COLO668 (cell line): ENCODE measurements around the gene NDUFC2.
"Not testable (repeated sequence)": the region's sequence is repeated elsewhere in the genome, so short reads cannot be mapped to it uniquely, and the experiment has no call there.

Experiments
- DNase-seq: peaks from one replicate; lab custom pipeline; 2025; ENCODE audit not compliant: unreplicated experiment; lab: John Stamatoyannopoulos, UW

Gene NDUFC2

DNA sequence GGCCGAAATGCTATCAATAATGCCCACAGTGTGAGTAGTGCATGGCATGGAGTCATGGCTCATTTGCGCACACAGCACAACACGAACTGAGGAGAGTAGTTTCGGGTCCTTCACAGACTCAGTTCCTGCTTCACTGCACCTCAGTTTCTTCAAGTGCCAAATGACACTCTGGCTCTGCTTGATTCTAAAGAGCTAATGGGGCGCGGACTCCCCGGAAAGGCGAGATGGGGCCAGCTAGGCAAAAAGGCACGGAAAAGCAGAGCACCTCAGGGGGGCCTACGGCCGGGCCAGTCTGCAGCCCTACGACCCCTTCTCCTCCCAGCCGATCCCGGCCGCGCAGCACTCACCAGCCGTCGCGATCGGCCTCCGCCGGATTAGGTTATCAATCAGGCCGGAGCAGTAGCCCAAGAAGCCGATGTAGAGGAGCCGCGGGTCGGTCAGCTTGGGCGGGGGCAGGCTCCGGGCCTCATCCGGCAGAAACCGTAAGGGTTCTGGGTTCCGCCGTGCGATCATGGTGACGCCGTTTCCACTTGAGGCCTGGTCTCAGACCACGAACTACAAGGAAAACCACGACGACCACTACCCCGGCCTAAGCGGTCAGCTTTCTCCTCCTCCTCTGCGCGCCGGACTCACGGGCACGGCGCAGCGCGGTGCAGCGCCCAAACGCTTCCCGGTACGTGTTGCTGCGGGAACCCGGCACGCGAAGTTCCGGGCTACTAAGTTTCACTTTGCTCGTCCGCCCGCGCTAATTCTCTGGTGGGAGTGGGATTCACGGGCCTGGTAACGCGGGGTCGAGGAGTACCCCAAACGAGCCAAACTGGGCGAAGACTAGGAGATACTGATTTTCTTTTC, at the start of gene NDUFC2:
Gene NDUFC2 (minus strand): TSS at position 631 of the 852 bp plus-strand sequence. CDS start 118 bp downstream, at position 513.
- DNase-seq = peak; percentile 87

DNA sequence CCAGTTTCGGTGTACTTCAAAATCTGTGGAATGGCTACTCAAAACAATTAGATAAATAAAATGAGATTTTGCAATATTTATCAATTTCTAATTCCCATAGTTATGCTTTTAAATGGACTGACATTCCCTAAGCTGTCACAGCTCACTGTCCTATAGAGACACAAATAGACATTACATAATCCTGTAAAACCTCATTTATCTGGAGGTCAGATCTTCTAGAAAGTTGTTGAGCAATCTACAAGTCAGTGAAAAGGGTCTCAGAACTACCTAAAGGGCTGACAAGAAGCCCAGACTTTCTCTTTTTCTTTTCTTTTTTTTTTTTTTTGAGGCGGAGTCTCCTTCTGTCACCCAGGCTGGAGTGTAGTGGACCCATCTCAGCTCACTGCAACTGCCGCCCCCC, 47.7 kb upstream of the NDUFC2 start:
- DNase-seq = no peak

DNA sequence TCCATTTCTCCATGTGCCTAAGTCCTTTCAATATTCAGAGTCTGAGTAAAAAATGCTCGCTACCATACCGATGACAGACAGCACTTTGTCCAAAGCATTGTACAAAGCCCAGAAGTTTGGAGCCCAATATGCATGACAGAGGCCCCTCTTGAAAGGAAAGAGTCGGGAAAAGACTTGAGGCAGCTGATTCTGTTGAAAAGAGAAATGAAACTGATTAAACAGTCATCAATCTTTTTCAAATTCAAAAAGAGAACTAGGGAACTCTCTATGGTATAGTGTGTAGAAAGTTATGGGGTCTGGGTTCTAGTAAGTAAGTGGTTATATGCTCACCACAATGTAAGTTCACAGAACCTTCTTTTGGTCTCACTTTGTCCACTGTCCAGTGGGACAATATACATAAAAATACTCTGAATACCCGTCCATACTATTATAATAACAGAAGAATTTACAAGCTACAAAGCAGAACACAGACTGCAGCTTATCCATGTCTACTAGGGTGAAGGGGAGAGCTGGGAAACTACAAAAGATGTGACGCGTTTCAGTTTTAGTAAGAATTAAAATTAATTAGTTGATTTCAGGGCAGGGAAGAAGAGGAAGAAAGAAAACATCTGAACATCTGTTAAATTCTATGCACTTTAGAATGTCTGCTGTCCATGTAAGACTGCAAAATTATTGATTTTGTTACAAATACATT, 33.1 kb upstream of the NDUFC2 start:
- no peak for DNase-seq

DNA sequence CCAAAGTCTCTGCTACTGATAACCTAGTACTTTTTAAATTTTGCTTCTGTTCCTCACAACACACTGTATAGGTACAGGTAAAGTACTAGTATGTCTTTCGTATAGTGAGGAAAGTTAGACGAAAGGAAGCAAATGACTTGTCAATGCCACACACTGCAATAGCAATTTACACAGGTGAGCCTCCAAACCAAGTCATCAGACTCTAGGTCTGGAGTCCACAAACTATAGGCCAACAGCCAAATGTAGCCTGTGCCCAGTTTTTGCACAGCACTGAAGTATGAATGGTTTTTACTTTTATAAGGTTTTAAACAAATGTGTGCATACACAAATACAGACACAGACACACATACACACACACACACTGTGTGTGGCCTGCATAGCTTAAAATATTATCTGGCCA, 31.6 kb upstream of the NDUFC2 start:
- no peak for DNase-seq

DNA sequence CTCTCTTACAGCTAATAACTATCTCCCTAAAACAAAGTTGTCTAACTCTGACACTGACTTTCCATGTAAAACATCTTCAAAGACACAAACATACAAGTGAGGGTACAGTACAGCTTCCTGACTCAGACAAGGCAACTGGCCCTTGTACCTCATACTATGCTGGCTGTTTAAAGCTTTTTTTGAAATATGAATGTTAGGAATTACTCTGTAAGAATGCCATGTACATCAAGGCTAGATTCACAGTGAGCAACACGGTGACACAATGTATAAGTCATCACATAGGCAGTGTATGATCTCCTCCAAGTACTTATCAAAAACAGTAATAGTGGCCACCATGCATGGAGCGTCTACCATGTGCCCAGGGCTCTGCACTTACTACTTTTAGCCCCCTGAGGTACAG, 31.2 kb upstream of the NDUFC2 start:
- DNase-seq = no peak

DNA sequence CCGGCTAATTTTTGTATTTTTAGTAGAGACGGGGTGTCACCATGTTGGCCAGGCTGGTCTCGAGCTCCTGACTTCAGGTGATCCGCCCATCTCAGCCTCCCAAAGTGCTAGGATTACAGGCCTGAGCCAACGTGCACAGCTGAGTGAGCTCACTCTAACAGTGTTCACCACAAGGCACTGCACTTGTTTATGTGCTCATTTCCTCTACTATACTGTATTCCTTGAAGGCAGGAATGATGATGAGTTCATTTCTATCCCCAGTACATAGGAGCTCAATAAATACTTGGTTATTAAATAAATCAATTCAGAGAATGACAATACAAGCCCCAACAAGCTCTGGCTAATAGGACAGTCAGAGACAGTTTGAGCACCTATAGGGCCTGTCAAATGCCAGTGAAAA, 30.7 kb upstream of the NDUFC2 start:
- DNase-seq = no peak

DNA sequence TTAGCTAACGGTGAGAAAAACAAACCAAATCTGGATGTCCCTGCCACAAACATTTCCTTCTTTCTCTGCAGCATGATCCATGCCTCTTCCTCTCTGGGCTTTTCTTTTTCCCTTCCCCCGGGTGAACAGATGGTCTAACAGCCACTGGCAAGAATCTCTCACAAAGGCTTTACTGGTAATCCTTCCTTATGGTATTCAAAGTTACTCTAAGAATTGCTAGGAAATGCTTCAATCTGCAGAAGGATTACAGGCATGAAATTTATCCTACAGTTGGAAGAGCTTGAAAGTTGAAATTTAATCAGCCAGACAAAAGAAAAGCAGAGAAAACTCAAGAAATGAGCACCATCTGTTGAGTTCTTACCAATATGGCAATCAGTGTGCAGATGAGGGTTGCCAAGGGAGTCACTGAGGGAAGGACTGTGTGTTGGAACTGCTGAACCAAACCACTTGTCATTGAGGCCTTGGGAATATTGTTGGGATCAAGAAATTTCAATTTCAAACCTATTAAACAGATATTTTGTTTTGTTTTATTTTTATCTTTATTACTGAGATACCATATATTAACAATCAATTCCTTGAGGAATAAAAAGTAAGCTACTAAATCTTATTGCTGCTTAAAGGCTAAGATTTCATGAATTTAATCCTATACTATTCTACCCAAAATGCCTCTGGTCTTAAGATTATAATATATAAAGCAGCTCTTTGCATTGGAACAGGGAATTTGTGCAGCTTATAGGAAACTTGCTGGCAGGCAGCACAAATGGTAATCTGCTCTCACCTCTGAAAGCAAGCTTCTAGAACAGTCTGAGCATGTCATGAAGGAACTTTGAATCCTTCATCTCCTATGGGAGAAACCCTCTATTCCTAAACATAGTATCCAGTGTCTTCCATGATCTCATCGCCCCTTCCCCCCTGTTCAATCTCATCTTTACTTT, 29.7 kb upstream of the NDUFC2 start:
- DNase-seq = no peak

DNA sequence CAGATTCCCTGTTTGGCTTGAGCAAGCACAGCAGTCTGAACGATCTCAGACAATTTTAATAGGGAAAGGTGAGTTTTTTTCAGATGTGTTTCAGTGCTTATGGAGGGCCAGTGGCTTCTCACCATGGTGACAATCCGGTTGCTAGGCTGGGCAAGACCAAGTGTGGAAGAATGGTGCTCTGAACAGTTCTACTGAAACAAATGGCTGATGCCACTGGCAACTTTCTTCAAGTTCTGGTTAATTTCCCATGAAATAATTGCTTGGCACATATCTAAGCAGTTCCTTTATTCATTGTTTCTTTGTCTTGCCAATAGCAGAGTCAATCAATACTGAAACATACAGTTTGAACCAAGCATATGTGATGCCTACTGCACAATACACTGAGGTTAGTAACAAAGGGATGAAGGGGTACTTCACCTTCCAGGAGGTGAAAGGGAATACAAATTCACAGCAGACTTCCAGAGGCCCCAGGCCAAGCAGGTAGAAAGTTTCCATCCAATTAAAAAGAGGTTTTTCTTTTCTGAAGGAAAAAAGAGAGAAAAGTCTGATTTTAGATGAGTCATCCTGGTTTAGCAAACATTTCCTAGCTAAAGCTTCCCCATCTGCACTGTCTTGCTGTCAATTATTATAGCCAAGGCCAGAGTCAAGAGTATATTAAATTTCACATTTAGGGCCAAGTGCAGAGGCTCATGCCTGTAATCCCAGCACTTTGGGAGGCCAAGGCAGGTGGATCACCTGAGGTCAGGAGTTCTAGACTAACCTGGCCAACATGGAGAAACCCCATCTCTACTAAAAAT, 21.2 kb upstream of the NDUFC2 start:
- no peak for DNase-seq

DNA sequence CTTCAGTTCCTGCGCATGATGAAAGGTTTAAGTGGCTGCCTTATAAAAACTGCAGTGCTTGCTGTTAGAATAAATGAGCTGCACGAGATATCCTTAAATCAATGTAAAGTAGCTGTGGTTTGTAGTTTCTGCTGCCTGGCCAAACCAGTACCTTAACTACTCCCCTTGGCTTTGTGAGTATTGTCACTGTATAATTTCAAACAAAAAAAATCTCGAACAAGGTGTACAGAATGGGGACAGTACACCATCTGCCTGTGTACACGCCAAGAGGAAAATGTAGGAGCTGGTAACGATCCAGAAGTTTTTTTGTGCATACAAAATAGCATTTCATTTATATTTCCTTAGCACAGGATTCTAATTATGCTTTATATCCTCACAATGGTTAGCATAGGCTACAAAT, 20.6 kb upstream of the NDUFC2 start:
- DNase-seq = no peak

DNA sequence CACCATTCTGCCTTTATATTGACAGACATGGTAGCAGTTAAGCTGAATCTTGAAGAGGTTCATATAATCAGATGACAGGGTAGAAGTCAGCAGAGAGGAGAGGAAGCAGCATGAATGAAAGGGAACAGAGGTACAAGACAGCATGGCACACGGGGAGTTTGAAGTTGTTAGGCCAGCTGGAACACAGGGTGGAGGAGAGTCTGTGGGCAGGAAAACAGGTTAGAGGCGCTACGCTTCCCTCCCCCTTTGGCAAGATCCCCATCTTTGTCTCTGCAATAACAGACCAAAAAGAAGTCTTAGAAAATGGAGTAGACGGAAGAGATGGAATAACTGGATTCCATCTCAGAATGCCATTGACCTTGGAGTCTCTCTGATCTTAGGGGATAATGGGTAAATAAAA, 20.0 kb upstream of the NDUFC2 start:
- DNase-seq = no peak

DNA sequence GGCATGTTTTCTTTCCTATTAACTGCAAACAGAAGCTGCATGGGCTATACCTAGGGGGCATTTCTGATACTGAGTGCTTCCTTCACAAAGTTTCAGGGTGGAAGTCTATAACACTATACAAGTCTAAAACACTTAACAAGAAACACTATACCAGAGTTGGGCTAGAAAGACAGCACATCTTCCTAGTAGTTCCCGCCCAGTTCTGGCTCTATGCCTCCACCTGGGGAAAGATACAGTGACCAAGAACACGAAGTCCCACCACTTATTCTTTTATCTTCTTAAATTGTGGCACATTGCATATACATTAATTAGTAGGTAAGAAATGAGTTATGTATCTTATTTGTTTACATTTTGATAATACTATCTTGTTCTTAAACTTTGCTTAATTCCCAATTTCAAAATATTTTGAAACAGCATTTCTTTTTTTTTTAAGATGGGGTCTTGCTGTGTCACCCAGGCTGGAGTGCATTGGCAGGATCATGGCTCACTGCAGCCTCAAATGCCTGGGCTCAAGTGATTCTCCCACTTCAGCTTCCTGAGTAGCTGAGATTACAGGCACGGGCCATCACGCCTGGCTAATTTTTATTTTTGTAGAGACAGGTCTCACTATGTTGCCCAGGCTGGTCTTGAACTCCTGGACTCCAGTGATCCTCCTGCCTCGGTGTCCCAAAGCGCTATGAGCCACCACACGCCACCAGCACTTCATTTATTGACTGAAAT, 18.2 kb upstream of the NDUFC2 start:
- DNase-seq = no peak

DNA sequence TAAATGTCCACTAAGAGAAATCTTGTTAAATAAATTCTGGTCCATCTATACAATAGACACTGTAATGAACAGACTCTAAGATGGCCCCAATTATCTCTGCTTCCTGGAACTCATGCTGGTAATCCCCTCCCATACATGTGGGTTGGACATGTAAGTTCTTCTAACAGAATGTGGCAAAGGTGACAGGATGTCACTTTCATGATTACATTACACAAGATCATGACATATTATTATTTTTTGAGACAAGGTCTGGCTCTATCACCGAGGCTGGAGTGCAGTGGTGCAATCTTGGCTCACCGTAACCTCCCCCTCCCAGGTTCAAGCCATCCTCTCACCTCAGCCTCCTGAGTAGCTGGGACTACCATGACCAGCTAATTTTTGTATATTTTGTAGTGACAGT, 14.6 kb upstream of the NDUFC2 start:
- no peak for DNase-seq

DNA sequence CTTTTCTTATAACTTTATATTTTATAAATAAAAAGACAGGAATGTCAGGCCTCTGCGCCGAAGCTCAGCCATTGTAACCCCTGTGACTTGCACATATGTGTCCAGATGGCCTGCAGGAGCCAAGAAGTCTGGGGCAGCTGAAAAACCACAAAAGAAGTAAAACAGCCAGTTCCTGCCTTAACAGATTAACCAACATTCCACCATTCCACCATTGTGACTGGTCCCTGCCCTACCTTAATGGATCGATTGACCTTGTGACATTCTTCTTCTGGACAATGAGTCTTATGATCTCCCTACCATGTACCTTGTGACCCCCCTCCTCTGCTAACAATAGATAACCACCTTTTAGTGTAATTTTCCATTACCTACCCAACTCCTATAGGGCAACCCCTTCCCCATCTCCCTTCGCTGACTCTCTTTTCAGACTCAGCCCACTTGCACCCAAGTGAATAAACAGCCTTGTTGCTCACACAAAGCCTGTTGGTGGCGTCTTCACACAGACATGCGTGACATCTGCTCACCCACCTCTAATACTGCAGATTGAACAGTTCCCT, 6.9 kb upstream of the NDUFC2 start:
- not testable (repeated sequence) for DNase-seq

DNA sequence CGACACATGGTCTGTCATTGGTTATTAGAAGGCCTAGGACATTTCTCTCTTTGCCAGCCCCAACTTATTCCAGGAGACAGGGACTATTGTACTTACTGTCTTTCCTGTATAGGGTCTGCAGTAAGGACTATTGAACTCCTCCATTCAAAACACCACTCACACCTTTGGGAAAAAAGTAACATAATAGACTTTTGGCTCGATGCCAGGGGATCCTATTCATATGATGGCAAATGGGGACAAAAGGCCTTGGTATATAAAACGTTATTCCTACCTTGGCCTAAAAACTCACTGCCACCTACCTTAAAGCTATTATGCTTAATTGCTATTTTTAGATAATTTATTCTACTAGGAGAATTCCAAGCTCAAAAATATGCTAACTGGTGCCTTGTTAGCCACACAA, 6.3 kb upstream of the NDUFC2 start:
- no peak for DNase-seq

DNA sequence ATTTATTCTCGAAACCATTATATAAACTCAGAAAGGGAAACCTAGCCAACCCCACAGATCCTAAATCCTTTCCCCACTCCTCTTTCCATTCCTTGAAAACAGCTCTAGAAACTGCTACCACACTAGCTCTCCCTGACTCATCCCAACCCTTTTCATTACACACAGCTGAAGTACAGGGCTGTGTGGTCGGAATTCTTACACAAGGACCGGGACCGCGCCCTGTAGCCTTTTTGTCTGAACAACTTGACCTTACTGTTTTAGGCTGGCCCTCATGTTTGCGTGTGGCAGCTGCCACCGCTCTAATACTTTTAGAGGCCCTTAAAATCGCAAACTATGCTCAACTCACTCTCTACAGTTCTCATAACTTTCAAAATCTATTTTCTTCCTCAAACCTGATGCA, 4.8 kb upstream of the NDUFC2 start:
- not testable (repeated sequence) for DNase-seq

DNA sequence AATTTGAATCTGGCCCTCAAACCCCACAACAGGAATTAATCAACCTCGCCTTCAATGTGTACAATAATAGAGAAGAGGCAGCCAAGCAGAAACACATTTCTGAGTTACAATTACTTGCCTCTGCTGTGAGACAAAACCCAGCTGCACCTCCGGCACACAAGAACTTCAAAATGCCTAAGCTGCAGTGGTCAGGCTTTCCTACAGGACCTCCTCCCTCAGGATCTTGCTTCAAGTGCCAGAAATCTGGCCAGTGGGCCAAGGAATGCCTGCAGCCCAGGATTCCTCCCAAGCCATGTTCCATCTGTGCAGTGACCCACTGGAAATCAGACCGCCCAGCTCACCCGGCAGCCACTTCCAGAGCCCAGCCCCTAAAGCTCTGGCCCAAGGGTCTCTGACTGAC, 3.4 kb upstream of the NDUFC2 start:
- DNase-seq = no peak

DNA sequence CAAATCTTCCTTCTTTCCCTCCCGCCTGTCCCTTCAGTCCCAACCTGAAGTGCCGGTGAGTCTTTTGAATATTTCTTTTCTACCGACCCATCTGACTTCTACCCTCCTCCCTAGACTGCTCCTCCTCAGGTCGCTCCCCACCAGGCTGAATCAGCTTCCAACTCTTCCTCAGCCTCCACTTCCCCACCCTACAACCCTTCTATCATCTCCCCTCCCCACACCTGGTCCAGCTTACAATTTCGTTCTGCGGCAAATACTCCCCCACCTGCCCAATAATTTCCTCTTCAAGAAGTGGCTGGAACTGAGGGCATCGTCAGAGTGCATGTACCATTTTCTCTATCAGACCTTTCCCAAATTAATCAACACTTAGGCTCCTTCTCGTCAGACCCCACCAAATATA, 2.5 kb upstream of the NDUFC2 start:
- DNase-seq = no peak

DNA sequence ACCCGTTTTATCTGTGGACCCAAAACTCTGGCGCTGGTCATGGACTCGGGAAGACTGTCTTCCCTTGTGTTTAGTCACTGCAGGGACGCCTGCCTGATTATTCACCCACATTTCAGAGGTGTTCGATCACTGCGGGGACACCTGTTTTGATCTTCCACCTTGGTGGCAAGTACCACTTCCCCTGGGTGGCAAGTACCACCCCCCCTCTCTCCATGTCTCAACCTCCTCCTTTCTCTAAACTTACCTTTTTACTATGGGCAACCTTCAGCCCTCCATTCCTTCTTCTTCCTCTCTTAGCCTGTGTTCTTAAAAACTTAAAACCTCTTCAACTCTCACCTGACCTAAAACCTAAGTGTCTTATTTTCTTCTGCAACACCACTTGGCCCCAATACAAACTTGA, 1.9 kb upstream of the NDUFC2 start:
- no peak for DNase-seq

DNA sequence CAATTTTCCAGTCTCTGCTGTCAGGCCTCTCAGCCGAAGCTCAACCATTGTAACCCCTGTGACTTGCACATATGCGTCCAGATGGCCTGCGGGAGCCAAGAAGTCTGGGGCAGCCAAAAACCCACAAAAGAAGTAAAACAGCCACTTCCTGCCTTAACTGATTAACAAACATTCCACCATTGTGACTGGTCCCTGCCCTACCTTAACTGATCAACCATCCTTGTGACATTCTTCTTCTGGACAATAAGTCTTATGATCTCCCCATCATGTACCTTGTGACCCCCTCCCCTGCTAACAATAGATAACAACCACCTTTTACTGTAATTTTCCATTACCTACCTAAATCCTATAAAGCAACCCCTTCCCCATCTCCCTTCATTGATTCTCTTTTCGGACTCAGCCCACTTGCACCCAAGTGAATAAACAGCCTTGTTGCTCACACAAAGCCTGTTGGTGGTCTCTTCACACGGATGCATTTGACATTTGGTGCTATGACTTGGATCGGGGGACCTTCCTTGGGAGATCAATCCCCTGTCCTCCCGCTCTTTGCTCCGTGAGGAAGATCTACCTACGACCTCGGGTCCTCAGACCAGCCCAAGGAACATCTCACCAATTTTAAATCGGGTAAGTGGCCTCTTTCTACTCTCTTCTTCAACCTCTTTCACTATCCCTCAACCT, 1.3 kb upstream of the NDUFC2 start:
- DNase-seq = no peak
